ENCODE data around the gene REX1BD.
"Not testable (repeated sequence)": the region's sequence is repeated elsewhere in the genome, so short reads cannot be mapped to it uniquely, and the experiment has no call there.

The REX1BD gene

GRCh38 chr19:18588611-18589379 is at the start of gene REX1BD:
REX1BD (plus strand) TSS chr19:18588798; CDS start chr19:18588802, 4 bp downstream.
- in situ Hi-C loops (cut with MboI; ENCODE audit: low sequenced_read_pairs): no loop called here

- in situ Hi-C loops (cut with MboI; ENCODE audit: low sequenced_read_pairs): no loop called here
Observed at GRCh38 chr19:18539372-18539771, 49.2 kb upstream of the REX1BD start.

DNA sequence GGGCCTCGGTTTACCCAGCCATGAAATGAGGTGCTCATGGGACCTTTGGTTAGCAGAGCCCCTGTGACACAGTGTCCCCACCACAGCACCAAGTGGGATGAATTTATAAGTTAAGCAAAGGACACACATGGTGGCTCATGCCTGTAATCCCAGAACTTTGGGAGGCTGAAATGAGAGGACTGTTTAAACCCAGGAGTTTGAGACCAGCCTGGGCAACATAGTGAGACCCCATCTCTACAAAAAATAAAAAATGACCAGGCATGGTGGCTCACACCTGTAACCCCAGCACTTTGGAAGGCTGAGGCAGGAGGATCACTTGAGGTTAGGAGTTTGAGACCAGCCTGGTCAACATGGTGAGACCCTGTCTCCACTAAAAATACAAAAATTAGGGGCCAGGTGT is 48.4 kb upstream of the REX1BD start:
- in situ Hi-C loops (cut with MboI; ENCODE audit: low sequenced_read_pairs): not testable (repeated sequence)

- in situ Hi-C loops (cut with MboI; ENCODE audit: low sequenced_read_pairs): no loop called here
Observed at GRCh38 chr19:18541258-18541991, 47.2 kb upstream of the REX1BD start.

DNA sequence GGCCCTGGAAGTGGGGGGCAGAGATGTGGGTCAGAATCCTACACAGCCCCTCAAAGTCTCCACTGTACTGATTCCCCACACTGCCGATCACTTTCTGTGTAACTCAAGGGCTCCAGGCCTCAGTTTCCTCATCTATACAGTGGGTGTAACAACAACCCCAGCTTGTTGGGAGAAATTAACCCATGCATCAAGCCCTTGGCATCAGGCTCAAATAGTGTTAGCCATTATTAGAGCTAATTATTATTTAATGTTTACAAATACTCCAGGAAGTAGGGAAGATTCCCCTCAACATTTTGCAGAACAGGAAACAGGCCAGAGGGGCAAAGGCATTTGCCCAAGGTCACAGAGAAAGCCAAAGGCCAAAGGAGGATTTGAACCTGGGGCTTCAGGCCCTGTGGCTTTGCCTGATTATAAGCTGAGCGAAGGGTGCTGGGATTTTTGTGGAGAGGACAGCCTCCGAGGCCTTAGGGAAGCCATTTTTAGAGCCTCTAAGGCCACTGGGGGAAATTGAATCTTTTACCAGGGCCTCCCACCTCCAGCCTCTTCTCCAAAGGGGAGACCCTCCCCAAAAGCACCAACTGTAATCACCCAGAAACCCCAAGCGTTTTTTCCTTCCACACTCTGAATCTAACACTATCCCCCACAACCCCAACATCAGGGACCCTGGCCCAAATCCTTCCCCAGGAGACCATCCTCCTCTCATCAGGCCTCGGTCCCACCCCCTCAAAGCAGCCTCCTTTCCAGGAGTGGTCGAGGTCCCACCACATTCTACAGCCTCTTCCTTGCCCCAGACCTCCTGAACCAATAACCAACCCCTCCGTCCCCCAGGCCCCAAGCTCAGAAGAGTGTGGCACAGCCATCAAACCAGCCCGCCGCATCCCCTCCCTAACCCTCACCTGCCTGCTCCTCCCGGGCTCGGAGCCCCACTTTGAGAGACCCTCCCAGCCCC is 46.3 kb upstream of the REX1BD start:
- in situ Hi-C loops (cut with MboI; ENCODE audit: low sequenced_read_pairs): no loop called here

DNA sequence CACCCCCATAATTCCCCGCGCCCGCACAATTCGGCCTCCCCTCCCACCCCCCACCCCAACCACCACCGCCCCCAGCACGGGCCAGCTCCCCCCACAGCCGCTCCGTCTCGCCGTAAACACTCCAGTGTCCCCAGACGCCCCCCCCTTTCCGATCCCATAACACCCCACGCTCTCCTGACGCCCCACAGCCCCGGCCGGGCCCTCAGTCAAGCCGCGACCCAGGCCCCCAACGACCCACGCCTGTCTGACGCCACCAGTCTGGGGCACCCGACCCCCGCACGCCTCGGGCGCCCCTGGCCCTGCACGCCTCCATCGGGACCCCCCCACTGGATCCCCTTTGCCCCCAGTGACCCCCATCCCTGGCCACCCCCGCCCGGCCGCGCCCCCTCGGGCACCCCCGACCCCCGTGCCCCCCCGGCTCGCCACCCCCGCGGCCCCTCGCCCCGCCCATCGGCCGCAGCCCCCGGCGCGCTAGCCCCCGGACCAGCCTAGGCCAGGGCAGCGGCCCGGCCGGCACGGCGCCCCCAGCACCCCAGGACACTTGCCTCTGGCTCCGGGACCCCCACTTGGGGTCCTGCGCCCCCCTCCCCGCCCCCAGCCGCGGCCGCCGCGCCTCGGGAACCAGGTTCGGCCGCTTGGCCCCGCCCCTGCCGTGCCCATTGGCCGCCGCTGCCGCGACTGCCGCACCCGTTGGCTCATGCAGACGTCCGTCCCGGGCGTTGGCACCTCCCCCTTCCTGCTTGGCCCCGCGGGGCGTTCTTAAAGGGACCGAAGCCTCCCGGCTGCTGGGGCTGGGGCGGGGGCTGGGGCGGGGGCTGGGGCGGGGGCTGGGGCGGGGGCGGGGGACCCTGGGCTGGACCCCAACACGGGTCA is 45.4 kb upstream of the REX1BD start, which contains the start of gene FKBP8:
FKBP8 (minus strand) TSS at position 633 of the 873 bp plus-strand sequence. CDS start 1,603 bp downstream, outside the sequence.
- in situ Hi-C loops (cut with MboI; ENCODE audit: low sequenced_read_pairs): no loop called here

DNA sequence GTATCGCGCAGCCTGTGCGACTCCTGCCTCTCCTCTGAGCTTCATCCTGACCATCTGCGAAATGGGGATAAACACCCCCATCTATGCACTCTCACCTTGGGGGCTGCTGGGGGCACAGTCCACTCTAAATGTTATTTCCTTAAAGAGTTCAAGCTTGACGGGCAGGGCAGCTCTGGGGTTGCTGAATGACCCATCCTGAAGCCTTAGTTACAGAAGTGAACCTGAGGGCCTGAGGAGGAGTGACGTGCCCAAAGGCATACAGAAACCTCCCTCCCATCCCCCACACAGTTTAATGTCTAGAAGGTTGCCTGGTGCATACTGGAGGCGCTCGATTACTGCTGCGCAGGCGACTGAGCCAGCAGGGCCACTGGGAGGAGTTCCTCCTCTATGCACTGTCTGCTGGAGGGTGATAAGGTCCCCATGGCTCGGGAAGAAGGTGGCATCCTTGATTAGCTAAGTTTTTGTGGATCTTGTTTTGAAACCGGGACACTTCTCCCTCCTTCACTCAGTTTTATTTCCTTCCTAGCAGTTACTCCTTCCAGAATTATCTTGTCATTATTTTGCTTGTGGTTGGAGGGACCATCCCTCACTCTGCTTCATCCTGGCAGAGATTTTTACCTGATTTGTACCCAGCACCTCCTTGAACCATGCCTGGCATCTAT is 44.7 kb upstream of the REX1BD start:
- in situ Hi-C loops (cut with MboI; ENCODE audit: low sequenced_read_pairs): no loop called here

- in situ Hi-C loops (cut with MboI; ENCODE audit: low sequenced_read_pairs): no loop called here
Observed at GRCh38 chr19:18551631-18552030, 37.0 kb upstream of the REX1BD start.

DNA sequence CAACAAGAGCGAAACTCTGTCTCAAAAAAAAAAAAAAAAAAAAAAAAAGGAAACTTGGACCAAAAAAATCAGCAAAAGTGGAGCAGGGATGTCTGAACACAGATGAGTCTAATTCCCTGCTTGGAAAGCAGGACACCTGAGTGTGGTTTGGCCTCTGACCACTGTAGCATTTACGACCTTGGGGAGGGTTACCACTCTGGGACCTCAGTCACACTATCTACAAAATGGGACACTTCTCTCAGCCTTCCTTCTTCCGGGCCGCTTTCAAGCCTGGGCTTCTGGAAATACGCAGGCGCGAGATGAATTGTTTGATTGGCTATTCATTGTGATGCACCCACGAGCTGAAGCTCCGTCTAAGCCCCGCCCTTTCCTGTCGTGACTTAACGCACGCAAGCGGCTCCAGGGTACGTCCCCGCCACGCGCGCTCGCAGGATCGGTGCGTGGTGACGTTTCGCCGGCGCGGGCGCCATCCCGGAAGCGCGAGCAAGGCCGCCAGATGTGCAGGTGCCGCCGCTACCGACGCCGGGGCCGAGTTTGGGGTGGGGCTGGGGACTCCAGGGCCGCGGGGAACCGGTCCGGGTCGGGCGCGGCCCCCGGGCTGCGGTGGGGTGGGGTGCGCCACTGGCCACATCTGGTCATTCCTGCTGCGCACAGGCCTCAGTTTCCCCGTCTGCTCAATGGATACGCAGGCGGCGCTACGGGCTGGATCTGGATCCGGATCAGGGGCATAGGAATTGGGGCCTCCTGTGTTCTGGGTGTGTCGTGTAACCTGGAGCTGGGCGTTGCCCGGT is 31.0 kb upstream of the REX1BD start, which contains the start of gene KXD1:
KXD1 (plus strand) TSS at position 460 of the 791 bp plus-strand sequence. CDS start 4,187 bp downstream, outside the sequence.
- in situ Hi-C loops (cut with MboI; ENCODE audit: low sequenced_read_pairs): no loop called here

- in situ Hi-C loops (cut with MboI; ENCODE audit: low sequenced_read_pairs): no loop called here
Observed at GRCh38 chr19:18558202-18558555, 30.4 kb upstream of the REX1BD start.

GRCh38 chr19:18558604-18559003 is 30.0 kb upstream of the REX1BD start:
- in situ Hi-C loops (cut with MboI; ENCODE audit: low sequenced_read_pairs): no loop called here

GRCh38 chr19:18559685-18560084 is 28.9 kb upstream of the REX1BD start:
- in situ Hi-C loops (cut with MboI; ENCODE audit: low sequenced_read_pairs): no loop called here

DNA sequence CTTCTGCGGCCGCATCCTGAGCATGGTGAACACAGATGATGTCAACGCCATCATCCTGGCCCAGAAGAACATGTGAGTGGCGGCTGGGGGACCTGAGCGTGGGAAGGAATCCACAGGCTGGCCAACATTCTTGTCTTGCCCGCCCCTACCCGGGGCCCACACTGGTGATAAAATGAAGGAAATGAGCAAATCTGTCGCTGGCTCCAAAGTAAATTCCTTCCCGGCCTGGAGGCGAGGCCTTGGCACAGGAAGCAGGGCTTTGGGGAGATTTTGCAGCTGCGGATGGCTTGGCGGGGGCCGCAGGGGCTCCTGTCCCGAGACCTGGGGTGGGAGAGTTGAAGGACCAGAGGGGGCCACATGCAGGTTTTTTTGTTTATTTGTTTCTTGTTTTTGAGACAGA is 26.5 kb upstream of the REX1BD start:
- in situ Hi-C loops (cut with MboI; ENCODE audit: low sequenced_read_pairs): no loop called here

GRCh38 chr19:18566953-18567352 is 21.6 kb upstream of the REX1BD start:
- in situ Hi-C loops (cut with MboI; ENCODE audit: low sequenced_read_pairs): no loop called here

DNA sequence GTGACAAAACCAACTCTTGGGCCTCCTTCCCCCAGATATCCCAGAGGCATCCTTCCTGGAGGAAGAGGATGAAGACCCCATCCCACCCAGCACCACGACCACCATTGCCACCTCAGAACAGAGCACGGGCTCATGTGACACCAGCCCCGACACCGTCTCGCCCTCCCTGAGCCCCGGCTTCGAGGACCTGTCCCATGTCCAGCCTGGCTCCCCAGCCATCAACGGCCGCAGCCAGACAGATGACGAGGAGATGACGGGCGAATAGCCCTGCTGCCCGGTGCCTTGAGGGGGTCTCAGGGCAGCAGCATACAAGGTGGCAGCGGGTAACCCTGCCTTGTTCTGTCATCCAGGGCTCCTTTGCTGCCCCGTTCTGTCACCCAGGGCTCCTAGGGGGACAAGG is 20.2 kb upstream of the REX1BD start:
- in situ Hi-C loops (cut with MboI; ENCODE audit: low sequenced_read_pairs): no loop called here

GRCh38 chr19:18571564-18572344 is 16.8 kb upstream of the REX1BD start, which contains the start of gene UBA52:
UBA52 (plus strand) TSS chr19:18571857; CDS start chr19:18573301, 1,444 bp downstream.
- in situ Hi-C loops (cut with MboI; ENCODE audit: low sequenced_read_pairs): no loop called here

DNA sequence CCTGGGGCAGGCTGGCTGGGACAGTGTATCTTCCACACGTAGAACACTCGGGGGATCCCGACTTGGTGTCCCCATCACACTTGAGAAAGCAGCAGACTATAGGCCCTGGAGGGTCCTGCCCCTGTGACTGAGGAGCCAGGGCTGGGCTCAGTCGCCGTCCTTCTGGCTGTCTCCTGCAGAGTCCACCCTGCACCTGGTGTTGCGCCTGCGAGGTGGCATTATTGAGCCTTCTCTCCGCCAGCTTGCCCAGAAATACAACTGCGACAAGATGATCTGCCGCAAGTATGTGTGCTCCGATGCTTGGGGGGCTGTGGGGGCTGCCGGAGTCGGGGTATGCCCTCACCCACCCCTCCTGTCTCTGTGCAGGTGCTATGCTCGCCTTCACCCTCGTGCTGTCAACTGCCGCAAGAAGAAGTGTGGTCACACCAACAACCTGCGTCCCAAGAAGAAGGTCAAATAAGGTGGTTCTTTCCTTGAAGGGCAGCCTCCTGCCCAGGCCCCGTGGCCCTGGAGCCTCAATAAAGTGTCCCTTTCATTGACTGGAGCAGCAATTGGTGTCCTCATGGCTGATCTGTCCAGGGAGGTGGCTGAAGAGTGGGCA is 13.8 kb upstream of the REX1BD start:
- in situ Hi-C loops (cut with MboI; ENCODE audit: low sequenced_read_pairs): no loop called here

Data from HL-60/S4 (cell line).